Lung (tissue), 12 donors: ENCODE results near the gene CCDC106. TPM values are rescaled to one million over a fixed set of nuclear protein-coding genes. Genes with fewer than 3 reads are reported as not detected.

ENCODE experiments used
- ATAC-seq: fragments of 200-7000 bp; cut with Tn5 transposase; one replicate; pipeline ENCODE4 v1.9.1; 2020; ENCODE audit warnings: moderate number of reproducible peaks; ENCODE audit not compliant: insufficient read depth, low FRiP score
- DNase-seq, 3 donors: peaks; one replicate each; pipeline ENCODE4 v3.0.0-alpha.2; 2013 to 2017
- H3K27ac ChIP-seq, 2 donors: one replicate each; pipeline ENCODE4 v1.5.1; 2013; ENCODE audit warnings: mild to moderate bottlenecking in 2 of 2, moderate library complexity in 2 of 2, control low read depth in 1 of 2, inconsistent platforms in 1 of 2, low read depth in 1 of 2, low read length in 1 of 2
- H3K27me3 ChIP-seq, 3 donors: one replicate each; pipeline ENCODE4 v1.5.1; 2013; ENCODE audit warnings: low read length in 2 of 3; ENCODE audit not compliant: control insufficient read depth in 3 of 3, insufficient read depth in 3 of 3
- H3K36me3 ChIP-seq, 4 donors: one replicate each; pipeline ENCODE4 v1.5.1; 2013; ENCODE audit warnings: low read length in 4 of 4, mild to moderate bottlenecking in 1 of 4, moderate library complexity in 1 of 4; ENCODE audit not compliant: control insufficient read depth in 4 of 4, insufficient read depth in 4 of 4
- H3K4me1 ChIP-seq, 5 donors: one replicate each; pipeline ENCODE4 v1.5.1; 2013; ENCODE audit warnings: low read length in 5 of 5, mild to moderate bottlenecking in 2 of 5, moderate library complexity in 1 of 5; ENCODE audit not compliant: control insufficient read depth in 5 of 5, insufficient read depth in 5 of 5
- H3K4me3 ChIP-seq: one replicate; pipeline ENCODE4 v1.5.1; 2013; ENCODE audit warnings: mild to moderate bottlenecking, control low read depth, moderate library complexity
- H3K9ac ChIP-seq, 2 donors: one replicate each; pipeline ENCODE4 v1.5.1; 2013; ENCODE audit warnings: low read length in 2 of 2, control low read depth in 1 of 2; ENCODE audit not compliant: insufficient read depth in 1 of 2
- H3K9me3 ChIP-seq, 4 donors: one replicate each; pipeline ENCODE4 v1.5.1; 2013; ENCODE audit warnings: low read length in 3 of 4, mild to moderate bottlenecking in 1 of 4, moderate library complexity in 1 of 4; ENCODE audit not compliant: control insufficient read depth in 4 of 4, insufficient read depth in 3 of 4
- WGBS, 2 donors: extraction: QIAGEN DNeasy Blood & Tissue Kit; methylation state at CpG; one replicate each; pipeline ENCODE4 v1.1.7; 2013; 5-methylcytosine and 5-hydroxymethylcytosine counted together
- polyA plus RNA-seq, 2 donors: library from polyadenylated mRNA; stranded (reverse); fragments of 200-250 nt; gene quantifications; one replicate each; pipeline ENCODE4 v1.2.1, GENCODE V29; 2013
- total RNA-seq, 2 donors: library from RNA; depleted of rRNA in 1 of 2; stranded (reverse); fragments of >200 nt in 1 of 2; gene quantifications; one replicate each; pipeline ENCODE4 v1.2.1, GENCODE V29; 2014 to 2021
- TF ChIP-seq, protein P1 (sequence below): IDR thresholded peaks from 2 replicates; pipeline ENCODE4 v1.5.1; 2012; ENCODE audit warnings: mild to moderate bottlenecking; ENCODE audit errors: control extremely low read depth, extremely low read depth
- donor health status: control.
- donor health status: control.
- donor health status: Bipolar disorder and iron deficiency.
- donor health status: healthy.
- donor health status: DM: yes; HTN: yes; CAD: no.

Gene CCDC106
- total and polyA plus RNA-seq, 4 donors, result 8.3 to 25.9 (median 14.3) TPM

DNA sequence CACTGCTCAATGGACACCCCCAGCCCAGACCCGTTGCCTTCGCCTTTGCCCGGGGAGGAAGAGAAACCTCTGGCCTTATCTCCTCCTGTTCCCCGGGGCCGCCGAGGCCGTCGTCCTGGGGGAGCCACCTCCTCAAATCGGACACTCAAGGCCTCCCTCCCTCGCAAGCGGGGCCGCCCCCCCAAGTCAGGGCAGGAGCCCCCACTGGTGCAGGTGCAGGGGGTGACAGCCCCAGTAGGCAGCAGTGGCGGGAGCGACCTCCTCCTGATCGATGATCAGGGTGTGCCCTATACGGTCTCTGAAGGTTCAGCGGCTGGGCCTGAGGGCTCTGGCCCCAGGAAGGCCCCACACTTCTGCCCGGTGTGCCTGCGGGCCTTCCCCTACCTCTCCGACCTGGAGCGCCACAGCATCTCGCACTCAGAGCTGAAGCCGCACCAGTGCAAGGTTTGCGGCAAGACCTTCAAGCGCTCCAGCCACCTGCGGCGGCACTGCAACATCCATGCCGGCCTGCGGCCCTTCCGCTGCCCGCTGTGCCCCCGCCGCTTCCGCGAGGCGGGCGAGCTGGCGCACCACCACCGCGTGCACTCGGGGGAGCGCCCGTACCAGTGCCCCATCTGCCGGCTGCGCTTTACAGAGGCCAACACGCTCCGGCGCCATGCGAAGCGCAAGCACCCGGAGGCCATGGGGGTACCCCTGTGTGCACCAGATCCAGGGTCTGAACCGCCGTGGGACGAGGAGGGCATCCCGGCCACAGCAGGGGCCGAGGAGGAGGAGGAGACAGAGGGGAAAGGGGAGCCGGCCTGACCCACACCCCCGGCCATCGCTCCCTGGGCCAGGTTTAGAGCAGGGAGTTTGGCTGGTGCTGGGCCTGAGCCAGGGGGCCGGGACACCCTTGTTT lies 45.7 kb upstream of the CCDC106 start:
- TF ChIP-seq, protein P1, sequence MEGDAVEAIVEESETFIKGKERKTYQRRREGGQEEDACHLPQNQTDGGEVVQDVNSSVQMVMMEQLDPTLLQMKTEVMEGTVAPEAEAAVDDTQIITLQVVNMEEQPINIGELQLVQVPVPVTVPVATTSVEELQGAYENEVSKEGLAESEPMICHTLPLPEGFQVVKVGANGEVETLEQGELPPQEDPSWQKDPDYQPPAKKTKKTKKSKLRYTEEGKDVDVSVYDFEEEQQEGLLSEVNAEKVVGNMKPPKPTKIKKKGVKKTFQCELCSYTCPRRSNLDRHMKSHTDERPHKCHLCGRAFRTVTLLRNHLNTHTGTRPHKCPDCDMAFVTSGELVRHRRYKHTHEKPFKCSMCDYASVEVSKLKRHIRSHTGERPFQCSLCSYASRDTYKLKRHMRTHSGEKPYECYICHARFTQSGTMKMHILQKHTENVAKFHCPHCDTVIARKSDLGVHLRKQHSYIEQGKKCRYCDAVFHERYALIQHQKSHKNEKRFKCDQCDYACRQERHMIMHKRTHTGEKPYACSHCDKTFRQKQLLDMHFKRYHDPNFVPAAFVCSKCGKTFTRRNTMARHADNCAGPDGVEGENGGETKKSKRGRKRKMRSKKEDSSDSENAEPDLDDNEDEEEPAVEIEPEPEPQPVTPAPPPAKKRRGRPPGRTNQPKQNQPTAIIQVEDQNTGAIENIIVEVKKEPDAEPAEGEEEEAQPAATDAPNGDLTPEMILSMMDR, result no peak
- WGBS, 2 donors, result 95 to 97% methylated on average over 52 to 60 of the region's 60 CpGs
- H3K27me3 ChIP-seq, result no peaks in the 10 kb centered on the region
- H3K4me1 ChIP-seq, result peaks cover 0 to 25% (median 0%) of the 10 kb centered on the region in 5 donors
- DNase-seq (no peak), ATAC-seq (no peak)
- no peak overlapping the region for H3K9ac ChIP-seq
- no peaks in the 10 kb centered on the region for H3K9me3 ChIP-seq
- H3K36me3 ChIP-seq, result peaks cover 0 to 12% (median 4%) of the 10 kb centered on the region in 4 donors
- no peak overlapping the region for H3K4me3 ChIP-seq
- no peak overlapping the region for H3K27ac ChIP-seq

DNA sequence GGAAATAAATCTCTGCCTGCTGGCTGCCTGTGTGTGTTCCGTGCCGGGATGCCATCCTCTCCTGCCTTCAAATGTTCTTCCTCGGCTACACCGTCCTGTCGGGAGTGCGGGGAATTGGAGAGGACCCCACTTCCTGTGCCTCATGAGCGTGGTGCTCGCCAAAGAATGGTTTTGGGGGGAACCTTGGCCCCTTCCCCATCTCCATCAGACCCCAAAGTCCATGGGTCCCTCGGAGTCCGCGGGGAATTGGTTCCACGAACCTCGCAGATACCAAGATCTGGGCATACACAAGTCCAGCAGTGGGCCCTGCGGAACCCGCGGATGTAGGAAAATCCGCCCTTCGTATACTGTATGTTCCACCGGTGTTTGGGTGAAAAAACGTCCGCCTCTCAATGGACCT lies 44.9 kb upstream of the CCDC106 start:
- H3K27ac ChIP-seq, result no peak overlapping the region

DNA sequence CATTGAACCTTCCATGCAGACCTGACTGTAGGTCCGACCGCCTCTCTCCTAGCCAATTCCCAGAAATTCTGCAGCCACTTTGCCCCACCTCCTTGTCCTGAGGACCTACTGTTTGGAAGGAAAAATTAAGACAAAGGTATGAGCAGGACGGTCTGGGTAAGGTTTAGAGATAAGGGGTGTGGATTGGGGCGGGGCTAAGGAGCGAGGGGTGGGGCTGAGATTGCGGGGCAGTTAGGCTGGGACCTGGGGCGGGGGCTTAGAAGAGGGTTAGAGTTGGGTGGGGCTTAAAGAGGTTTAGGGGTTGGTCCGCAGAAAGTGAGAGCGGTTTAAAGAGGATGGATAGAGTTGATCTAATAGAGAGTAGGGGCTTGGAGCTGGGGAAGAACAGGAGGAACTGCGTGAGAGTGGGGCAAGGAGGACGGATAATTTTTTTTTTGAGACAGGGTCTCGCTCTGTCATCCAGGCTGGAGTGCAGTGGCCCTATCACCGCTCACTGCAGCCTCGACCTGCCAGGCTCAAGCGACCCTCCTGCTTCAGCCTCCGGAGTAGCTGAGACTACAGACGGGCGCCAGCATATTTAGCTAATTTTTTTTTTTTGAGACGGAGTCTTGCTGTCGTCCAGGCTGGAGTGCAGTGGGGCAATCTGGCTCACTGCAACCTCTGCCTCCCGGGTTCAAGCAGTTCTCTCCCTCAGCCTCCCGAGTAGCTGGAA lies 44.3 kb upstream of the CCDC106 start:
- Histone ChIP-seq H3K4me1 (peaks cover 0 to 22% (median 0%) of the 10 kb centered on the region in 5 donors), H3K36me3 (peaks cover 0 to 8% (median 4%) of the 10 kb centered on the region in 4 donors), H3K27ac (peak overlapping the region in 1 of 2 donors; percentile 87), H3K4me3 (no peak overlapping the region), H3K27me3 (no peaks in the 10 kb centered on the region), H3K9me3 (no peaks in the 10 kb centered on the region), H3K9ac (no peak overlapping the region)
- 79 to 82% methylated on average over 22 of the region's 22 CpGs for whole genome bisulfite sequencing, 2 donors
- no peak for ATAC-seq
- TF ChIP-seq, protein P1, result no peak
- DNase-seq, result no peak

More for the DNA sequence above, 44.9 kb upstream of the CCDC106 start:
- H3K4me3 ChIP-seq, result no peak overlapping the region
- WGBS, 2 donors, result 92% methylated on average over 21 of the region's 21 CpGs
- DNase-seq (no peak), ATAC-seq (no peak)
- TF ChIP-seq, protein P1, result no peak
- no peak overlapping the region for H3K9ac ChIP-seq
- H3K9me3 ChIP-seq, result no peaks in the 10 kb centered on the region
- H3K4me1 ChIP-seq, result peaks cover 0 to 25% (median 0%) of the 10 kb centered on the region in 5 donors
- H3K36me3 ChIP-seq, result peaks cover 0 to 8% (median 4%) of the 10 kb centered on the region in 4 donors
- H3K27me3 ChIP-seq, result no peaks in the 10 kb centered on the region
